Neural progenitor cell (in vitro differentiated cells): ENCODE results near the gene CCNY. TPM values are rescaled to one million over a fixed set of nuclear protein-coding genes. Genes with fewer than 3 reads are reported as not detected.
A peak's percentile ranks its signal among the peaks of the same experiment; 100 is the strongest.

Experiments used
- DNase-seq: peaks from one replicate; pipeline ENCODE4 v3.0.0-alpha.2; 2016; ENCODE audit warnings: low spot score
- H2AFZ ChIP-seq: fragments of 200-600 bp; sonication (generic); replicated peaks from 2 replicates; pipeline ENCODE4 v1.6.1; 2016; ENCODE audit warnings: antibody characterized with exemption
- H3F3A ChIP-seq: fragments of 200-600 bp; sonication (generic); 2 replicates; pipeline ENCODE4 v1.6.1; 2016; ENCODE audit warnings: antibody characterized with exemption, low read depth
- H3K27ac ChIP-seq: fragments of 200-600 bp; sonication (generic); 2 replicates; pipeline ENCODE4 v1.5.1; 2016; ENCODE audit warnings: mild to moderate bottlenecking
- H3K27me3 ChIP-seq: fragments of 200-600 bp; sonication (generic); 2 replicates; pipeline ENCODE4 v1.6.1; 2016; ENCODE audit warnings: mild to moderate bottlenecking, moderate library complexity
- H3K36me3 ChIP-seq: fragments of 200-600 bp; sonication (generic); 2 replicates; pipeline ENCODE4 v1.5.1; 2016
- H3K4me1 ChIP-seq: fragments of 200-600 bp; sonication (generic); 2 replicates; pipeline ENCODE4 v1.6.1; 2016; ENCODE audit warnings: mixed run types
- H3K4me2 ChIP-seq: fragments of 200-600 bp; sonication (generic); 2 replicates; pipeline ENCODE4 v1.6.1; 2016
- H3K4me3 ChIP-seq: fragments of 200-600 bp; sonication (generic); 2 replicates; pipeline ENCODE4 v1.5.1; 2016
- H3K79me2 ChIP-seq: fragments of 200-600 bp; sonication (generic); 2 replicates; pipeline ENCODE4 v1.6.1; 2016; ENCODE audit warnings: low read depth
- H3K9ac ChIP-seq: fragments of 200-600 bp; sonication (generic); 2 replicates; pipeline ENCODE4 v1.6.1; 2016
- H3K9me3 ChIP-seq: fragments of 200-600 bp; sonication (generic); 2 replicates; pipeline ENCODE4 v1.5.1; 2016; ENCODE audit warnings: low read depth
- H4K20me1 ChIP-seq: fragments of 200-600 bp; sonication (generic); 2 replicates; pipeline ENCODE4 v1.6.1; 2016; ENCODE audit warnings: low read depth
- H3K27ac Mint-ChIP-seq: 3 replicates; pipeline ENCODE4 v1.8.0; 2021; ENCODE audit warnings: mixed read lengths
- H3K27me3 Mint-ChIP-seq: 2 replicates; pipeline ENCODE4 v1.8.0; 2022; ENCODE audit warnings: low read depth, mild to moderate bottlenecking, inconsistent platforms, moderate library complexity, mixed read lengths; ENCODE audit not compliant: insufficient read depth
- H3K36me3 Mint-ChIP-seq: 3 replicates; pipeline ENCODE4 v1.8.0; 2021; ENCODE audit warnings: mixed read lengths
- H3K4me1 Mint-ChIP-seq: 3 replicates; pipeline ENCODE4 v1.8.0; 2021; ENCODE audit warnings: mixed read lengths
- H3K4me3 Mint-ChIP-seq: 3 replicates; pipeline ENCODE4 v1.8.0; 2021; ENCODE audit warnings: mild to moderate bottlenecking, moderate library complexity, mixed read lengths
- H3K9me3 Mint-ChIP-seq: 3 replicates; pipeline ENCODE4 v1.8.0; 2020; ENCODE audit warnings: mixed read lengths
- EZH2 ChIP-seq: fragments of 200-600 bp; sonication (generic); IDR thresholded peaks from 2 replicates; pipeline ENCODE4 v1.6.1; 2017; ENCODE audit warnings: antibody characterized with exemption, mild to moderate bottlenecking, moderate library complexity
- EZH2phosphoT487 ChIP-seq: fragments of 200-600 bp; sonication (generic); IDR thresholded peaks from 2 replicates; pipeline ENCODE4 v1.6.1; 2017; ENCODE audit warnings: antibody characterized with exemption
- total RNA-seq: library from RNA; depleted of rRNA; stranded (reverse); fragments of >200 nt; gene quantifications from 2 replicates; pipeline ENCODE4 v1.2.3, GENCODE V29; 2015; ENCODE audit warnings: low replicate concordance
- TF ChIP-seq, protein P1 (sequence below): fragments of 200-600 bp; sonication (generic); IDR thresholded peaks from 2 replicates; pipeline ENCODE4 v1.5.1; 2017; ENCODE audit warnings: antibody characterized with exemption, mild to moderate bottlenecking

The CCNY gene
- total RNA-seq, 1 donor from 2014 or later = 46.7 TPM

DNA sequence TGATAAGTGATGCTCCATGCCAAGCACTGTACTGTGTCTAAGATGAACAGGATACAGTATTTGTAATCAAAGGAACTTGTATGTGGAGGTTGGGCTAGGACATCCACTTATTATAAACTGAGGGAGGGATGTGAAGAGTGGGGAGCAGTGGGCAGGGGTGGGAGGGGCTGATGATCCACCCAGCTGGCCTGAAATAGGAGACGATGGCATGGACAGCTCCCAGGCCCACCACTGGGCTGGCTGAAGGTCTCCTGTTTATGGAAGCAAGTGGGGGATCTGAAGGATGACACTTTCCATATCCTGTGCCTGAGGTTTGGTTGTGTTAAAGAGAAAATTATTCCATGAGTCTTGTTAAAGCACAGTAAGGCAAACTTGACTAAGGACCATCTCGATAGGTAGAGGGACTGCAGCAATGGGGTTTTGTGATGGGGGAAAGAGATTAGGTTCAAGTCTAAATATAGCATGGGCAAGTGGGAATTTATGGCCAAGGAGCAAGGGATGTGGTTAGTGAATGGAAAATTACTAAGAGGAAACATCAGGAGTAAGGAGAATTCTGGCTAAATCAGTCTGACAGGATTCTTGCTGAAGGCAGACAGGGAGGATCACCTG is 124.6 kb downstream of the CCNY start:
- no peak overlapping the region for H3K4me2 ChIP-seq
- no peak overlapping the region for H3K9ac ChIP-seq
- H2AFZ ChIP-seq = no peak overlapping the region
- H3K27ac ChIP-seq = no peak overlapping the region
- H3K4me1 ChIP-seq = peaks cover 72% of the 10 kb centered on the region
- no peak for DNase-seq
- Mint-ChIP-seq H3K36me3 (no peaks in the 10 kb centered on the region), H3K4me3 (no peak overlapping the region), H3K9me3 (no peaks in the 10 kb centered on the region), H3K27me3 (peaks cover 2% of the 10 kb centered on the region), H3K4me1 (peaks cover 38% of the 10 kb centered on the region), H3K27ac (no peak overlapping the region)
- no peaks in the 10 kb centered on the region for H3K36me3 ChIP-seq
- H4K20me1 ChIP-seq = peaks cover 68% of the 10 kb centered on the region
- peaks cover 33% of the 10 kb centered on the region for H3F3A ChIP-seq
- H3K4me3 ChIP-seq = no peak overlapping the region
- H3K79me2 ChIP-seq = peaks cover 99% of the 10 kb centered on the region
- TF ChIP-seq EZH2phosphoT487 (no peak), EZH2 (no peak)
- TF ChIP-seq, protein P1, sequence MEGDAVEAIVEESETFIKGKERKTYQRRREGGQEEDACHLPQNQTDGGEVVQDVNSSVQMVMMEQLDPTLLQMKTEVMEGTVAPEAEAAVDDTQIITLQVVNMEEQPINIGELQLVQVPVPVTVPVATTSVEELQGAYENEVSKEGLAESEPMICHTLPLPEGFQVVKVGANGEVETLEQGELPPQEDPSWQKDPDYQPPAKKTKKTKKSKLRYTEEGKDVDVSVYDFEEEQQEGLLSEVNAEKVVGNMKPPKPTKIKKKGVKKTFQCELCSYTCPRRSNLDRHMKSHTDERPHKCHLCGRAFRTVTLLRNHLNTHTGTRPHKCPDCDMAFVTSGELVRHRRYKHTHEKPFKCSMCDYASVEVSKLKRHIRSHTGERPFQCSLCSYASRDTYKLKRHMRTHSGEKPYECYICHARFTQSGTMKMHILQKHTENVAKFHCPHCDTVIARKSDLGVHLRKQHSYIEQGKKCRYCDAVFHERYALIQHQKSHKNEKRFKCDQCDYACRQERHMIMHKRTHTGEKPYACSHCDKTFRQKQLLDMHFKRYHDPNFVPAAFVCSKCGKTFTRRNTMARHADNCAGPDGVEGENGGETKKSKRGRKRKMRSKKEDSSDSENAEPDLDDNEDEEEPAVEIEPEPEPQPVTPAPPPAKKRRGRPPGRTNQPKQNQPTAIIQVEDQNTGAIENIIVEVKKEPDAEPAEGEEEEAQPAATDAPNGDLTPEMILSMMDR = no peak
- no peaks in the 10 kb centered on the region for H3K27me3 ChIP-seq
- no peaks in the 10 kb centered on the region for H3K9me3 ChIP-seq

DNA sequence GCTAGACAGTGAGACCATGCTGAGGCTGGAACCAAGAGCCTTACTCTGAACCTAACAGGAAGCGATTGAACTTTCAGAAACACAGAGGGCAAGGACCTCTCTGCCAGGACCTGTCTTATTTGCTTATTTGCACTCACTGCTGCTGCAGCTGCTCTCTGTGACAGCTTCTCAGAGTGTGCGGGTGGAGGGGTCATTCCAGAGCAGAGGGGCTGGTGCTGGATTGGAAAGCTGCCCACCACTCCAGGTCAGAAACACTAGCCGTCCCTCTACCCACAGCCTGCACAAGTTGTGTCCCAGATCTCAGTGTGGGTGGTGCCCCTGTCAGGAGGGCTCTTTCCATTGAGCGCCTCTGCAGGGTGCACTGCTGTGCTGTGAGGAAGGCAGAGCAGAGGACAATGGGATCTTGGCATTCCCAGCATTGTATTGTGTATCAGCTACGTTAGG is 126.2 kb downstream of the CCNY start:
- peaks cover 33% of the 10 kb centered on the region for H3F3A ChIP-seq
- peaks cover 100% of the 10 kb centered on the region for H3K79me2 ChIP-seq
- peaks cover 82% of the 10 kb centered on the region for H4K20me1 ChIP-seq
- H3K4me3 ChIP-seq = peak overlapping the region; percentile 2
- H3K27ac Mint-ChIP-seq = peak overlapping the region; percentile 58
- no peaks in the 10 kb centered on the region for H3K9me3 Mint-ChIP-seq
- peaks cover 78% of the 10 kb centered on the region for H3K4me1 ChIP-seq
- no peaks in the 10 kb centered on the region for H3K9me3 ChIP-seq
- no peak overlapping the region for H3K9ac ChIP-seq
- TF ChIP-seq EZH2 (no peak), EZH2phosphoT487 (no peak)
- TF ChIP-seq, protein P1 = no peak
- H3K4me2 ChIP-seq = peak overlapping the region; percentile 46
- peaks cover 2% of the 10 kb centered on the region for H3K27me3 Mint-ChIP-seq
- no peaks in the 10 kb centered on the region for H3K36me3 ChIP-seq
- H2AFZ ChIP-seq = no peak overlapping the region
- peak; percentile 82 for DNase-seq
- peaks cover 29% of the 10 kb centered on the region for H3K4me1 Mint-ChIP-seq
- no peak overlapping the region for H3K4me3 Mint-ChIP-seq
- H3K27me3 ChIP-seq = no peaks in the 10 kb centered on the region
- H3K36me3 Mint-ChIP-seq = no peaks in the 10 kb centered on the region
- H3K27ac ChIP-seq = no peak overlapping the region

DNA sequence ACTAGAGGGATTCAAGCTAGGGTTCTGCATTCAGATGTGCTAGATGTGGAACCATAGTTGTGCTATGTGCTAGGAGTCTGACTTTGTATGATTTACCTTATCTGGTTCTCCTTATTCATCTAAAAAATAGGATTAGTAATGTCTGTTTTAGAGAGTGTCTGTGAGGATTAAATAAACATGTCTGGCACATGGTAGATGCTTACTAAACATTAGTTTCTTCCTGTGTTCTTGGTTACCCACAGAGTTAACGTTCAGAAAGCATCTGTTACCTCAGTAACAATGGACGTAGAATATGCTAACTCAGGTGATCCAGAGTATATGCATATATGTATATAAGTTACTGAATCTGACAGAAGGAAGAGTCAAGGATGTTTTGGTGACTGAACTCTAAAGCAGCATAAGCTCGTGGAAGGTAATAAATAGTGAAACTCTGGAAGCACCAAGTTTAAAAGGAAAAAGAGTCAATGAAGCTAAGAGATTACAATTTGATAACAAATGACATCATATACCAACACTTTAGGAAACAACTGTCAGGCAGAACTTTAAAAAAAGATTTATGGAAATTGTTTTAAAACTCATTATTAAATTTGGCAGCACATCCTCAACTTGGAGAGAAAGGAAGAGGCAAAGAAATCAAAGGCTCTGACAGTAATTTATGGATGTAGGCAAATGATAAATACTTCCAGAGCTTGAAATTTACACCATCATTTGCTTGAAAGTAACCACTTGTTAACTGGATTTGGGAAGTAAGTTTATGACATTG is 127.0 kb downstream of the CCNY start:
- DNase-seq = no peak
- H3K4me1 Mint-ChIP-seq = peaks cover 32% of the 10 kb centered on the region
- no peaks in the 10 kb centered on the region for H3K9me3 Mint-ChIP-seq
- H3K36me3 Mint-ChIP-seq = no peaks in the 10 kb centered on the region
- Histone ChIP-seq H3K4me3 (no peak overlapping the region), H3K36me3 (no peaks in the 10 kb centered on the region), H3K9me3 (no peaks in the 10 kb centered on the region), H3F3A (peaks cover 29% of the 10 kb centered on the region), H3K27me3 (no peaks in the 10 kb centered on the region), H4K20me1 (peaks cover 81% of the 10 kb centered on the region), H3K4me1 (peaks cover 72% of the 10 kb centered on the region), H3K27ac (no peak overlapping the region), H2AFZ (no peak overlapping the region), H3K79me2 (peaks cover 100% of the 10 kb centered on the region), H3K9ac (no peak overlapping the region), H3K4me2 (peak overlapping the region; percentile 81)
- H3K4me3 Mint-ChIP-seq = no peak overlapping the region
- H3K27ac Mint-ChIP-seq = no peak overlapping the region
- TF ChIP-seq EZH2 (no peak), EZH2phosphoT487 (no peak)
- TF ChIP-seq, protein P1 = no peak
- peaks cover 2% of the 10 kb centered on the region for H3K27me3 Mint-ChIP-seq
